Activated CD4-positive, CD25-positive, alpha-beta regulatory T cell (primary cell): ENCODE measurements around the gene APBB2.

Source experiments
- DNase-seq, 4 experiments: peaks; one replicate each; lab custom pipeline; 2025; lab: John Stamatoyannopoulos, UW

The APBB2 gene

DNA sequence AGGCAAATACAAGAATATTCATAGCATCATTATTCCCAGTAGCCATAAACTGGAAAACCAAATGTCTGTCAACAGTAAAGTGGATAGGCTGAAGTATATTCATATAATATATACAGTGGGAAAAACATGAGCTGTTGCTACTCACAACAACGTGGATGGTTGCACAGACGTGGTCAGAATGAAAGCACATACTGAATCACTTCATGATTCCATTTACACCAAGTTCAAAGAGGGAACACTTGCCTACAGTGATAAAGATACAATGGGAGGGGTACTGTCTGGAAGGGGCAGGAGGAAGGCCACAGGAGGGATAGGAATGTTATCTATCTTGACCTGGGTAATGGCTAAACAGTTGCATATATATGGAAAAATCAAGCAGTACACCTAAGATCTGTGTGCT lies 25.3 kb downstream of the APBB2 start:
- no peak for DNase-seq

DNA sequence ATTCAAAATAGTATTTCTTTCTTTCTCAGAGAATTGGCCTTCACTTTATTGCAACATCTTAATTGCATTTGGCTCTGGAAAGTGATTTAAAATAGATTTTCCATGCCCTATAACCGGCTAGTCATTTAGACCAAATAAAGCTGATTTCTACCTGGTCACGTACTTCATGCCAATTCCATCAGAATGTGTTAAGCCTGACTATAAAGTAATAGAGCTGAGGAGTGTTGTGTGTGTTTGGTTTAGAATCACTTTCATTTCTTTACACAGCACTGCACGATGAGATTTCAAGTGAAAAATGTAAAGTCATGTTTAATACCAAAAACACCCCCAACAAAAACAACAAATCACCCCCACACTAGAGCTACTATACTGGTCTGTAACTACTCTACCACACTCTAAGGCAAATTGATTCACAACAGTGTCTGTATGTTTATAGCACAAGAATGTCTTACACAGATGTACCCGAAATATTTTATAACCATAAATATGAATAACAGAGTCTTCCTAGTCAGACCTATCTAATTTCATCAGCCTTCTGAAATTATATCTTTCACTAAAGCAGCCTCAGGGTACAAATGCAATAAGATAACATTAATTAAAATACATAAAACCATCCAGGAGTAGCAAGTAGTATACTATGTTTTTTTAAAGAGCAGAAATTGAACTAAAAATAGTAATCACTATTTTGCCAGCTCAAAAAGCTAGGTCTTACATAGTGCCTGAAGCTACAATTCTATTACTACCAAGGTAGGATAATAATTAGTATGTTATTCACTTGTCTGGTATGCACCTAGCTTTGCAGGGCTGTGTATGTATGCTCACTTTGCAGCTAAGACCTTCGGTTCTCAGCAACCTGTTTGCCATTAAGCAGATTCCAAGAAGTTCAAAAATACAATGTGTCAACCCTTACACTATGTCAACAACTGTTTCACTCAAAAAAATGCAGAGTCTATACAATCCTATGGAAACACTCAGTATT lies 28.4 kb downstream of the APBB2 start:
- DNase-seq: no peak

DNA sequence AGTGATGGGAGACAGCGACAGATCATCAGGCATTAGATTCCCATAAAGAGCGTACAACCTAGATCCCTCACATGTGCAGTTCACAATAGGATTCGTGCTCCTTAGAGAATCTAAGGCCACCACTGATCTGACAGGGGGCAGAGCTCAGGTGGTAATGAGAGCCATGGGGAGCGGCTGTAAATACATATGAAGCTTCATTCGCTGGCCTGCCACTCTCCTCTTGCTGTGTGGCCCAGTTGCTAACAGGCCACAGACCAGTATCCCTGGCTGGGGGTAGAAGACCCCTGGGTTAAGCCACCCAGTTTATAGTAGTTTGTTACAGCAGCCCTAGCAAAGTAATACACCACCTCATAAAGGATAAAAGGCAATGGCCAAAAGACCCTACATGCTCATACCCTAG lies 30.3 kb downstream of the APBB2 start:
- DNase-seq: no peak

DNA sequence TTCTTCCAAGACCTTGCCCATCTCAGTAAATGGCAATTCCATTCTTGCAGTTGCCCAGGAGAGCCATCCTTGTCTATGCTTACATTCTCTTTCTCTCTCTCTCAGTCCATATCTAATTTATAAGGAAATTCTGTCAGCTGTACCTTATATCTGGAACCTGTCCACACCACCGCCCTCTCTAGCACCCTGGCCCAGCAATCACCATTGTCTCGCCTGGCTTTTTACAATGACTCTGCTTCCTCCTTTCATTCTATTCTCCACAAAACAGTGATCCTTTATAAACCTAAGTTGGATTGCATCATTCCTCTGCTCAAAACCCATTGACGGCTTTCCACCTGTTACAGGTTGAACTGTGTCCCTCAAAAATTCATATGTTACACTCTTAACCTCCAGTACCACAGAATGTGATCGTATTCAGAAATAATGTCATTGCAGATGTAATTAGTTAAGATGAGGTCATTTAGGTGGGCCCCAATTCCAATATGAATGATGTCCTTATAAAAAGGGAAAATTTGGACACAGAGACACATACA lies 31.3 kb downstream of the APBB2 start:
- DNase-seq: no peak

DNA sequence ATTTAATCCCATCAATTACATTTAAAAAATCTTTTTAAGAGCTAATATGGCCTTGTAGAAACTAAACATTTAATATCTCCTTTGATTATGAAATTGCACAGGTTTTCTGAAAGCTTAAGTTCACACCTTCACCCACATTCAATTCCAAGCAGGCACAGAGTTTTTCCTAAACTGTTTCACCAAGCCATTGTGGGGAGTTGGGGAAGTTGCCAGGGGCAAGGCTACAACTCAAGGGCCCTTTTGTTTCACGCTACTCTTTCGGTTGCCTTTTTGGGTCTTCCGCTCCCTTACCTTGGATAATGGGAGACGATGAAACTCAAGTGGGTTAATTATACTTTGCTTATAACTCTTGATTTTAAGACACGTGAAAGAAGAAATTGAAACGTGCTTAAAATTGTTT lies 33.3 kb downstream of the APBB2 start:
- DNase-seq: no peak

DNA sequence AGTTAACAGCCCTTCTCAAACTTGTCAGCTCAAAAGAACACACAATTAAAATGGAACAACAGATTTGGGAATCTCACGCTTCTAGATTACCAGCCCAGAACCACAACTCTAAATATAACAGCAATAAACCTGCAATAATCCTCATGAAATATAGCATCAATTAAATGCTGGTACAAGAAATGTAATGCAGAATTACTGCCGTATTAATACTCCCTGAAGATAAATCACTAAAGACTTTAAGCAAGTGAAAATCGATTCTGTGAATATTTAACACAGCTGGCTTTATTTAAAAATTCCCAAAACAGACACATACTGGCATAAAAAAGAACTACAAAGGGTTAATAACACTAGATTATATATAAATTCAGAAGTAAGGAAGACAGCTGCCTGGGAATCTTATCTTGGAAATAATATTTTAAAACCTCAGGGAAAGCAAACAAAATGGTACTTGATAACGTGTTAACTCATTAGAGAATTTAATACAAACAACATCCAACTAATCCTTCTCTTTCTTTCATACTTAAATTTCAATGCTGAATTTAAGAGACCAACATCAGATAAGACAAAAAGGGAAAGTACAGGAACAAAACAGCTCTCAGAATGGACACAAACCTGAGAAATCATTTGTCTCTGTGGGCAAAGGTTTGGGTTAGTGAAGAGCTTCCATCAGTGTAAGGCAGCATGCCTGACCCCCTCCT lies 34.7 kb downstream of the APBB2 start:
- DNase-seq: no peak

DNA sequence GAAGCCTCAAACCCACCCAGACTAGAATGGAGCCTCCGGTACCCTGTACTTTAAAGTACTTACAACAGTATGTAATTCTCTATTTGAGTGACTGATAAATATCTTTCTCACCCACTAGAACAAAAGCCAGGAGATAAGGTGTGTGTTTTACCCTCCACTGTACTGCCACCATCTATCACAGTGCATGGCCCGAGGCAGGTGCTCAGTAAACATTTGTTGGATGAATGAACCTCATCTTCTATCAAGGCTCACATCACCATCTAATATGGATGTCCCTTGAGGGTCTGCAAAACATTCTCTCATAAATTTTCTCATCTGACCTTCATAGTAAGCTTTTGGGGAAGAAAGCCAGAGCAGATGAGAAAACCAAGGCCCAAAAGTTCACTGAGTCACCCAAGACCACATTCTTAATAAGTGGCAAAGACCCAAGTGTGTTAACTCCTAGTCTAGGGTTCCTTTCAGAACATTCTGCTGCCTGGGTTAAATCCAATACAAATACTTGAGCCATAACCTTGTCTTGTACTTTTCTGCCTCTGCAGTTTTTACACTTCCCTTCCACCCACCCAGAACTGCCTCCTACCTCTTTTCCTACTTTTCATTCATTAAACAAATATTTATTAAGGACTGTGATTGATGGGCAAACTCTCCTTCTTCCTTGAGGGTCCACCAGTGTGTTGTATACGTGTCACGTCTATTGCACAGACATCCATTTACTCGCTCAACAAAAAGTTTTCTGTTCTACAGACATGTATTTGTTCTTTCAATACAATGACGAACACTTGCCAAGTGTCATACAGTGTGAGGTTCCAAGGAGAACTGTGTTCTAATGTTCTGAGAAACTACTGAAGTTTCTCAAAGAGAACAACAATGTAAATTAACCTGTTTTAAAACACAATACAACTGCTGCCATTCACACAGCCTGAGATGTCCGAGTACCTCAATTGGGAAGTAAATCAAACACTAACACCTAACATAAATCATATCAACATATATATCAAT lies 35.7 kb downstream of the APBB2 start:
- no peak for DNase-seq

- DNase-seq: no peak
These were observed 37.3 kb downstream of the APBB2 start for GRCh38 chr4:41177016-41177415.

- DNase-seq: no peak
These were observed 38.0 kb downstream of the APBB2 start for GRCh38 chr4:41176340-41176739.

DNA sequence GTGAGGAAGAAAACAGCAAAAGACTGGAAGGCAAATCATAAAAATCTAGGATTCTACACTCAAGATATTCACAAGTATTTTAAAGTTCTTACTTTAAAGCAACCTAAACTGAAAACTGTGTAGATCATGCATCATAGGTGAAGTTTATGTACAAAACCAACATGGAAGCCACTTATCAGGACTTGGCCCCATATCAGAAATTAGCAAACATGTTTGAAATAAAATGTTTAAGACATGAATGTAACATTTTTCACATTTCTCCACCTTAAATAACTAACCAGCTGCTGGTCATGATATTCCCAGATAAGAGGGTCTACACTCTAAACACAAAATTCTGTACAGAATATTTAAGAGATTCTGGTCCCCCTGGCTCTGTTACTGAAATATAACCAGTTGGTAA lies 38.5 kb downstream of the APBB2 start:
- no peak for DNase-seq

- DNase-seq: no peak
These were observed 39.9 kb downstream of the APBB2 start for GRCh38 chr4:41174444-41174843.

GRCh38 chr4:41172786-41173185 lies 41.6 kb downstream of the APBB2 start:
- DNase-seq: no peak

GRCh38 chr4:41169256-41169800 lies 45.0 kb downstream of the APBB2 start:
- DNase-seq: no peak

GRCh38 chr4:41167191-41167590 lies 47.2 kb downstream of the APBB2 start:
- no peak for DNase-seq

DNA sequence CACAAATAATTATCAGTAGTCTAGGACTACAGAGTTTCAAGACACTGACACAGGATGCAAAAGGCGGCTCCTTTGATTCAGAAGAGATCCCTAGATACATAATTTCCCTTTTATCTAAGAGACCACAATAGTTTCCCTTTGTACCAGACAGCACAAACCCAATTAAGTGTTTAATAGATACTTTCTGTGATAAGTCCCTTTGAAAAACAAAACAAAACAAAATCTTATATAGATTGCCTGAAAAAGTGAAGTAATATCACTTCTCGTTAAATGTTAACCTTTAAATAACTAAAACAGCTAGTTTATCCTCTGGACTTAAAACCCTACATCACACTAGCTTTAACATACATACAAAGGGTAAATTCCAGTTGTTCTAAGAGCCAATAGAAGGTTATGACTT lies 49.9 kb downstream of the APBB2 start:
- DNase-seq: no peak

DNA sequence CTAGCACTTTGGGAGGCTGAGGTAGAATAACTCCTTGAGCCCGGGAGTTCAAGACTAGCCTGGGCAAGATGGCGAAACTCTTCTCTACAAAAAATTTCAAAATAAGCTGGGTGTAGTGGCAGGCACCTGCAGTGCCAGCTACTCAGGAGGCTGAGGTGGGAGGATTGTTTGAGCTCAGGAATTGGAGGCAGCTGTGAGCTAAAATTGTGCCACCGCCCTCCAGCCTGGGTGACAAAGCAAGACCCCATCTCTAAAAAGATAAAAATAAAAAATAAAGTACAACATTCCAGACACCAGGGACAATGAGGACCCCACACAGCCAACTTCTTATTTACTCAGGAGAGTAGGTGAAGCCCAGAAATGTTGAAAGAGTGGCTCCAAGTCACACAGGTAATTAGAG lies 53.0 kb downstream of the APBB2 start:
- DNase-seq: no peak

DNA sequence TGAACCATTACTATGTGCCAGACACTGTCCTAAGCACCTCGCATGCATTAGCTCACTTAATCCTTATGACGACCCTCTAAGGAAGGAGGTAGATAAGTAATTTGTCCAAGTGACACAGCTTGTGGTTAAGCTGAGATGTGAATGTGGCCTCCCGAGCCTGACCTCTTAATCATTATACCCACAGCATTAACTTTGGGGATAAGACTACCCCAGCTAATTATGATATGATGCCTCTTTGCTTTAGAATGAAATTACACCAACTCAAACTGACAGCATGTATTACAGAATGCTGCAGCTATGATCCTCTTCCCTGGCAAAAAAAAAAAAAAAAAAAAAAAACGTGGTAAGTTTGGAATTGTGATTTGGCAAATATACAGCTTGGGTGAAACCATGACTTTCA lies 53.5 kb downstream of the APBB2 start:
- DNase-seq: no peak

DNA sequence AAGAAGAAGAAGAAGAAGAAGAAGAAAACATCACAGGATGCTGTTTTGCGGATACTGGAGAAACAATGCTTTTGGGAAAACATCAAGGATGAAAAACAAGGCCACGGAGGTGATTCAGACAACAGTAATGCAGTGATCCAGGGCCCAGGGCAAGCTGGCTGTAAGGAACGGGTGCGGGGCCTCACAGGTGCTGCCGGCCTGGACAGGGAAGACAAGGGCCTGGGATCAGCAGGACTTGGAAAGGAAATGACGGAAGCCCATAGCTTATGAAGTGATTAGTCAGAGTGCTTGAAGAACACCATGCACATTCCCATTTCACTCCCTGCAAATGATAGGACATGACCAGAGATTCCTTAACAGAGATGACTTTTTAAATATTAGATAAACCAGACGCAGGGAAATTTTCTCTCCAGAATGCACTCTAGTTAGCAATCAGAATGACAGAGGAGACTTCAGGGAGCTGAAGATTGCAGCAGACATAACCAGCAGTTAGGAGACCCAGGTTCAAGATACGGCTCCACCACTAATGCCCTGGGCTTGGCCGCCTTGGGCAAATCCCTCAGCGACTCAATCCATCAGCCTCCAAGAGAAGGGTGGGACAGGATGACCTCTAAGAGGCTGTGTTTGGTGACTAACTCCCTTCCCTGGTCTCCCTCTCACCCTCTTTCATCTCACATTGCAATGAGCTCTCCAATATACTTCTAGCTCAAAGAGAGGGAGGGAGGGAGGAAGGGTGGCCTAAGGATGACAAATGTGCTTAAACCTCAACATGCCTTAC lies 54.1 kb downstream of the APBB2 start:
- DNase-seq: no peak

DNA sequence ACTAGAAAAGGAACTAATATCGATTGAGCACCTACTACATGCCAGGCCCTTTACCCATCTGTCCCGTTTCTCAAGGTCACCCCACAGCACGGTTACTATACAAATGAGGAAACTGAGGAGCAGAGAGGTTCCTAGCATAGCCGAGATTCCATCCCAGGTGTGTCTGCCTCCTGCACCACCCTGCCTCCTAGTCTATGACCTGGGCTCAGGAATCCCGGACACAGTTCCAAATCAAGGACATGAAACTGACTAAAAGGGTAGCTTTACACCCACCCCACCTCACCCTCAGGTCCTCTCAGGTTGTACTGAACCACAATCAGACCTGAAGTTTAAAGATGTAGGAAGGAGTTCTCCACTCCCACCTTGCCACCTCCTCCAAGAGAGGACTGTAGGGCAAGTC lies 55.6 kb downstream of the APBB2 start:
- DNase-seq: no peak

DNA sequence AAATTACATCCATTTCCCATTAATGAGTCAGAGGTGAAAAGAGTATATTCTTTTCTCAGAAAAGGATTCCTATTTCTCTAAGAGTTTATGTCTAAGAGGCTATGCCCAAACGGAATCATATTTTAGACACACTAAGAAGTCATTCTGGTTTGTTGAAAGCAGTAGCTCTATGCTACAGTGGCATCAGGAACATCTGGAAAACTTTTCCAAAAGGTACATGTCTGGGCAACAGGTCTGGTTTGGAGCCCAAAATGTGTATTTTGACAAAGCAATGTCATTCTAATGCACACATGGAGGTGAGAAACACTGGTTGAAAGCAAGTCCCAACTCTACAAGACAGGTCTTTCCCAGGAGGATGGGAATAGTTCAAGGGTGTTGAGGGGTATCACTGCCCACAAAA lies 56.1 kb downstream of the APBB2 start:
- no peak for DNase-seq

DNA sequence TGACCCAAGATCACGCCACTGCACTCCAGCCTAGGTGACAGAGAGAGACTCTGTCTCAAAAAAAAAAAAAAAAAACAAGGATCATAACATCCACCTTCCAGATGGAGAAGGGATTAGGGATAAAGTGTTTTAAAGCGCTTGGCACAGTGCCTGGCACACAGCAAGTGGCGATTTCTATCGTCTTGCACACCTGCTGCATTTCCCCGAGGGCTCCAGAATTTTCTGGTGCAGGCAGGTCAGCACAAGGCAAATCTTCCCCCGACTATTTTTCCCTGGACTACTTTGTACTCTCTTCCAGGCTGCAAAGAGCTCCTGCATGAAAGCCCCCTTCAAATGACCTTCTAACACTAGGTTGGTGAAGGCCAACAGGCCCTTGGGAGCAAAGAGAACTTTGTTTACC lies 57.3 kb downstream of the APBB2 start:
- DNase-seq: no peak
